DMS153 (cell line): ENCODE results near the gene SECTM1.

Experiments used
- DNase-seq: peaks from one replicate; lab custom pipeline; 2025; lab: John Stamatoyannopoulos, UW

Gene SECTM1

GRCh38 chr17:82328141-82328993 is 5.2 kb downstream of the SECTM1 start:
- DNase-seq: no peak

- DNase-seq: no peak
These were observed 5.8 kb downstream of the SECTM1 start for GRCh38 chr17:82327757-82328140.

GRCh38 chr17:82327289-82327688 is 6.3 kb downstream of the SECTM1 start:
- no peak for DNase-seq

GRCh38 chr17:82325286-82326180 is 8.0 kb downstream of the SECTM1 start:
- DNase-seq: no peak

- no peak for DNase-seq
These were observed 8.8 kb downstream of the SECTM1 start for GRCh38 chr17:82324566-82325285.

GRCh38 chr17:82323514-82324234 is 9.9 kb downstream of the SECTM1 start:
- DNase-seq: no peak

- no peak for DNase-seq
These were observed 10.8 kb downstream of the SECTM1 start for GRCh38 chr17:82322526-82323453.

DNA sequence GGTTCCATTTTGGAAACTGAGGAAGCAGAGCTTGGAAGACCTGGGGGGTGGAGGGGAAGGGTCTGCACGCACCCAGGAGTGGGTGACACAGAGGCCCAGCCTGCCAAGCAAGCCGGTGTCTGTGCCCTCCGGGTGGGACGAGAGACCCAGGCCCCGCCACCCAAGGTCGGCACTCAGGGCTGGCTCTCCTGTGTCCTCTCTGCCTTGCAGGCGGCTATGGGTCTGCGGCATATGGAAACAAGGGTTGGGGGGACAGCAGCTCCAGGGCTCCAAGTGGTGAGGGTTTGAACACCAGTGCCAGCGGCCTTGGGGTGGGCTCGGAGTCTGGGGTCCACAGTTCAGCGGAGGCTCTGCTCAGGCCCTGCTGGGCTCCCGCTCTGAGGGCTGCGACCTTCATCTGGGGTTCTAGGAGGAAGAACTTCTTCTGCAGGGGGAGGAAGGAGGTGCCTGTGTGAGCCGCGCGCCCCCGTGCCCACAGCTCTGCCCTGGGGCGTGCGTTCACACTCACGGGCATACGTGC is 11.6 kb downstream of the SECTM1 start:
- no peak for DNase-seq

- no peak for DNase-seq
These were observed 12.3 kb downstream of the SECTM1 start for GRCh38 chr17:82320956-82321927.

DNA sequence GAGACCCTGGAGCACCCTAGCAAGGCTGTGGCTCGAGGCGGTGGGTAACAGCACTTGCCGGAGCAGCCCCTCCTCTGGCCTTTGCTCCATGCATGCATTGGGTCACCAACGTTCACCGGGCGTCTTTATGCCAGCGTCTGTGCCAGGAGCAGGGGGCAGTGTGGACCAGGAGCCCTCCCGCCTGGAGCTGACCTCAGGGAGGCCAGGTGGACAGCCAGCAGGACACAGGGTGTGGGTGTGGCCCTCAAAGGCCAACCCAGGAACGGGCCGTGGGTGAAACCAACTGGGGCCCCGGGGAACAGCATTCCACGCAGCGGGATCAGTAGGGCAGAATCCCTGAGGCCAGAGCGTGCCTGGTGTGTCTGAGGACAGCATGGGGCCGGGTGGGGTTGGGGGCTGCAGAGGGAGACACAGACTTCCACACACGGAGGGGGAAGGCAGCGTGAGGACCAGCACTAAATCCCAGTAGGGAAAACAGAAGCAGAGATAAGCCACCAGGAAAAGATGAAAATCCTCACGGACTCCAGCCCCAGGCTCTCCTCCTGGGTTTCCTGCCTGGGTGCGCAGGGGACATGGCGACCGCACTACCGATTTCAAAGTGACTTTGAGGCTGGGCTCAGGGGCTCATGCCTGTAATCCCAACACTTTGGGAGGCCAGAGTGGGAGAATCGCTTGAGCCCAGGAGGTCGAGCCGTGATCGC is 13.3 kb downstream of the SECTM1 start:
- no peak for DNase-seq

DNA sequence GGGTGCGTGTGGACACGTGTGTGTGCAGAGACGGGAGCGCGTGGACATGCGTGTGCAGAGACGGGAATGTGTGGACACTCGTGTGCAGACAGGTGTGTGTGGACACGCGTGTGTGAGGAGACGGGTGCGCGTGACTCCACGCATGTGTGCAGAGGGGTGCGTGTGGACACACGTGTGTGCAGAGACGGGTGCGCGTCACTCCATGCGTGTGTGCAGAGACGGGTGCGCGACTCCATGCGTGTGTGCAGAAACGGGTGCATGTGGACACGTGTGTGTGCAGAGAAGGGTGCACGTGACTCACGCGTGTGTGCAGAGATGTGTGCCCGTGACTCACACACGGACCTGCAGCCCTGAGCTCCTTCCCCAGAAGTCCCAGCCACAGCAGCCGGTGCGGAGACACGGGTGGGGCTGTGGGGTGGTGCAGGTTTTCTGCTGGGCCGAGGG is 13.9 kb downstream of the SECTM1 start:
- no peak for DNase-seq

GRCh38 chr17:82318772-82319606 is 14.6 kb downstream of the SECTM1 start:
- DNase-seq: no peak

- DNase-seq: no peak
These were observed 15.4 kb downstream of the SECTM1 start for GRCh38 chr17:82318169-82318498.

DNA sequence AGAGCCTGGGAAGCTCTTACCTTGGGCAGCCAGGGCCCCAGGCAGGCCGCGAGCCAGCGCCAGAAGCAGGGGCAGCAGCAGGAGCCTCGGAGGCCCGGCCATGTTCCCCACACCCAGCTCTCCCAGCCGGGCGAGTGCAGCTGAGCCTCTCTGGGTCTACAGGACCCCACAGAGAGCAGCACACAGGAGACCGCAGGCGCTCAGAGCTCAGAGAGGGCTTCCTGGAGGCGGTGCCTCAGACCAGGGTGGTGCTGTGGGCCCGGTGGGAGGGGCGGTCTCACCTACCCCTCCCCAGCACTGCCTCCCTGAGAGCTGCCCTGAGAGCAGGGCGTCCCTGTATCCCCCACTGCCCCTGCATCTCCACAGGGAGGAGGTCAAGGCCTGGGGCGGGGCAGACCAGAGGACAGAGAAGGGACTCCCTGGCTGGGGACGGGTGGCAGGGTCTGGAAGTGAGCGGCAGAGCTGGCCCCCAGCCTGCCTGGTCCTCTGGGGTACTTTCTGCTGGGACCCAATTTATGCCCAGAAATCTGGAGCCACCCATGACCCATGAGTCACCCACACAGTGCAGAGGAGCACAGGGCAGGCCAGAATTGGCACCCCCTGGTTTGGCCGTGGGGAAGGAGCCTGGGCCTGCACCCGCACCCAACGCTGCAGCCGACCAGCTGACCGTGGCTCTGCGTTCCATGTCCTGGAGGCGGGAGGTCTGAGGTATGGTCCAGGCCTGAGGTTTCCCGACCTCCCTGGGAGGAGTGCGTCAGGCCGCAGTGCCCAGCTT is 16.0 kb downstream of the SECTM1 start, which contains the start of gene CD7:
CD7 (minus strand) TSS at position 215 of the 775 bp plus-strand sequence; CDS start at position 102, 113 bp downstream.
- no peak for DNase-seq

- no peak for DNase-seq
These were observed 16.7 kb downstream of the SECTM1 start for GRCh38 chr17:82316651-82317393.
